Measurements from ENCODE around the gene GLP2R.

GLP2R gene

GRCh38 chr17:9818760-9819159 is 7.0 kb upstream of the GLP2R start:
- Histone ChIP-seq H3K4me1 (ENCODE audit: low read length) (no peaks in the 10 kb centered on the region), H3K27ac (ENCODE audit: low read length) (no peak overlapping the region), H3K4me3 (ENCODE audit: low read length) (no peak overlapping the region), H3F3A (ENCODE audit: insufficient read depth, low read length) (no peaks in the 10 kb centered on the region), H3K4me2 (ENCODE audit: low read depth, low read length) (no peak overlapping the region), H4K20me1 (ENCODE audit: insufficient read depth, low read length) (no peaks in the 10 kb centered on the region), H3K36me3 (replicated peaks; ENCODE audit: insufficient read depth, low read length) (no peaks in the 10 kb centered on the region), H3K9ac (ENCODE audit: low read length) (no peak overlapping the region), H3K79me2 (ENCODE audit: low read length) (no peaks in the 10 kb centered on the region), H2AFZ (ENCODE audit: low read length) (no peak overlapping the region), H3K9me3 (replicated peaks; ENCODE audit: insufficient read depth, low read length) (no peaks in the 10 kb centered on the region), H3K27me3 (replicated peaks; ENCODE audit: insufficient read depth, low read length) (no peaks in the 10 kb centered on the region), H3K9me2 (replicated peaks; ENCODE audit: insufficient read depth, low read length) (no peaks in the 10 kb centered on the region)
- no peak for TF ChIP-seq EZH2 (optimal IDR thresholded peaks at IDR 0.05; ENCODE audit: low read depth, low read length)
- TF ChIP-seq EZH2phosphoT487 (IDR thresholded peaks at IDR 0.05; ENCODE audit: low read length): no peak
- no peak for TF ChIP-seq CTCF (IDR thresholded peaks at IDR 0.05; ENCODE audit: low read length)
- DNase-seq: no peak

- H3K27ac ChIP-seq (ENCODE audit: low read length): no peak overlapping the region
- no peaks in the 10 kb centered on the region for H3K4me1 ChIP-seq (ENCODE audit: low read length)
- no peaks in the 10 kb centered on the region for H3K36me3 ChIP-seq (replicated peaks; ENCODE audit: insufficient read depth, low read length)
- H3K4me2 ChIP-seq (ENCODE audit: low read depth, low read length): no peak overlapping the region
- TF ChIP-seq EZH2 (optimal IDR thresholded peaks at IDR 0.05; ENCODE audit: low read depth, low read length): no peak
- TF ChIP-seq EZH2phosphoT487 (IDR thresholded peaks at IDR 0.05; ENCODE audit: low read length): no peak
- no peak for TF ChIP-seq CTCF (IDR thresholded peaks at IDR 0.05; ENCODE audit: low read length)
- H3K9me2 ChIP-seq (replicated peaks; ENCODE audit: insufficient read depth, low read length): no peaks in the 10 kb centered on the region
- DNase-seq: no peak
- no peak overlapping the region for H3K4me3 ChIP-seq (ENCODE audit: low read length)
- no peaks in the 10 kb centered on the region for H3K79me2 ChIP-seq (ENCODE audit: low read length)
- no peaks in the 10 kb centered on the region for H3K9me3 ChIP-seq (replicated peaks; ENCODE audit: insufficient read depth, low read length)
- no peaks in the 10 kb centered on the region for H3K27me3 ChIP-seq (replicated peaks; ENCODE audit: insufficient read depth, low read length)
- no peaks in the 10 kb centered on the region for H4K20me1 ChIP-seq (ENCODE audit: insufficient read depth, low read length)
- H3F3A ChIP-seq (ENCODE audit: insufficient read depth, low read length): no peaks in the 10 kb centered on the region
- no peak overlapping the region for H2AFZ ChIP-seq (ENCODE audit: low read length)
- H3K9ac ChIP-seq (ENCODE audit: low read length): no peak overlapping the region
These were observed 5.3 kb upstream of the GLP2R start for GRCh38 chr17:9820448-9820847.

GRCh38 chr17:9821921-9822320 is 3.8 kb upstream of the GLP2R start, which contains the start of gene GSG1L2:
TSS of gene GSG1L2 (minus strand) at chr17:9822079. CDS start at chr17:9822071, 8 bp downstream.
- Histone ChIP-seq H3K27me3 (replicated peaks; ENCODE audit: insufficient read depth, low read length) (no peaks in the 10 kb centered on the region), H3K4me2 (ENCODE audit: low read depth, low read length) (no peak within 1 kb of the TSS)

More at GRCh38 chr17:9821921-9822320, 3.8 kb upstream of the GLP2R start, which contains the start of gene GSG1L2:
- no peak within 1 kb of the TSS for H3K27ac ChIP-seq (ENCODE audit: low read length)
- no peaks in the 10 kb centered on the region for H3K9me2 ChIP-seq (replicated peaks; ENCODE audit: insufficient read depth, low read length)
- no peaks in the 10 kb centered on the region for H3K4me1 ChIP-seq (ENCODE audit: low read length)
- H2AFZ ChIP-seq (ENCODE audit: low read length): no peak within 1 kb of the TSS
- no peaks in the 10 kb centered on the region for H3K9me3 ChIP-seq (replicated peaks; ENCODE audit: insufficient read depth, low read length)
- H3K4me3 ChIP-seq (ENCODE audit: low read length): no peak within 1 kb of the TSS
- no peak for TF ChIP-seq CTCF (IDR thresholded peaks at IDR 0.05; ENCODE audit: low read length)
- TF ChIP-seq EZH2phosphoT487 (IDR thresholded peaks at IDR 0.05; ENCODE audit: low read length): no peak
- no peak for TF ChIP-seq EZH2 (optimal IDR thresholded peaks at IDR 0.05; ENCODE audit: low read depth, low read length)
- no peaks in the 10 kb centered on the region for H4K20me1 ChIP-seq (ENCODE audit: insufficient read depth, low read length)
- no peak for DNase-seq
- no peaks in the 10 kb centered on the region for H3K36me3 ChIP-seq (replicated peaks; ENCODE audit: insufficient read depth, low read length)
- H3F3A ChIP-seq (ENCODE audit: insufficient read depth, low read length): no peaks in the 10 kb centered on the region
- no peaks in the 10 kb centered on the region for H3K79me2 ChIP-seq (ENCODE audit: low read length)
- H3K9ac ChIP-seq (ENCODE audit: low read length): no peak within 1 kb of the TSS
